ENCODE data around the gene PODXL.

PODXL gene

DNA sequence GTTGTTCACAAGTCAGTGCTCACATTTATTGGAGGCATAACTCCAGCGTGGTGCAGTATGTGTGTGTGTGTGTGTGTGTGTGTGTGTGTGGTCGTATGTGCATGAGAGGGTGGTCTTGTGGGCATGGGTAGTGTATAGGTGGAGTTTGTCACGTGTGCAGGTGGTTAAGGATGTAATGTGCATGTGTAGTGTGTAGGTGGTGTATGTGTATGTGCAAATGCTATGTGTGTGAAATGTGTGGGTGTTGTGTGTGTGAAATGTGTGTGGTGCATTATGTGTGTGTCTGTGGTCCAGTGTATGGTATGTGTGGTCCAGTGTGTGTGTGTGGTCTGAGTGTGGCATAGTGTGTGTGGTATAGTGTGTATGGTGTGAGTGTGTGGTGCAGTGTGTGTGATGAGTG, 30.3 kb upstream of the PODXL start:
- TF ChIP-seq CTBP1 (IDR thresholded peaks at IDR 0.05; ENCODE audit: borderline replicate concordance): no peak
- TF ChIP-seq NFRKB (IDR thresholded peaks at IDR 0.05): no peak
- TF ChIP-seq L3MBTL2 (conservative IDR thresholded peaks at IDR 0.05): no peak
- no peak for TF ChIP-seq FOXA1 (IDR thresholded peaks at IDR 0.05)
- TF ChIP-seq, protein P1, sequence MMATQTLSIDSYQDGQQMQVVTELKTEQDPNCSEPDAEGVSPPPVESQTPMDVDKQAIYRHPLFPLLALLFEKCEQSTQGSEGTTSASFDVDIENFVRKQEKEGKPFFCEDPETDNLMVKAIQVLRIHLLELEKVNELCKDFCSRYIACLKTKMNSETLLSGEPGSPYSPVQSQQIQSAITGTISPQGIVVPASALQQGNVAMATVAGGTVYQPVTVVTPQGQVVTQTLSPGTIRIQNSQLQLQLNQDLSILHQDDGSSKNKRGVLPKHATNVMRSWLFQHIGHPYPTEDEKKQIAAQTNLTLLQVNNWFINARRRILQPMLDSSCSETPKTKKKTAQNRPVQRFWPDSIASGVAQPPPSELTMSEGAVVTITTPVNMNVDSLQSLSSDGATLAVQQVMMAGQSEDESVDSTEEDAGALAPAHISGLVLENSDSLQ (IDR thresholded peaks at IDR 0.05): no peak
- TF ChIP-seq BHLHE40 (IDR thresholded peaks at IDR 0.05; ENCODE audit: borderline replicate concordance): no peak
- POLR2A ChIA-PET: no interaction called here
- CTCF ChIA-PET: interaction anchor here (0.7 kb wide), 2 partner anchors 80 to 272 kb away, joined by 3 read pairs; no protein-coding TSS in a partner anchor
- no peak for DNase-seq (ENCODE audit: extremely low spot score)

DNA sequence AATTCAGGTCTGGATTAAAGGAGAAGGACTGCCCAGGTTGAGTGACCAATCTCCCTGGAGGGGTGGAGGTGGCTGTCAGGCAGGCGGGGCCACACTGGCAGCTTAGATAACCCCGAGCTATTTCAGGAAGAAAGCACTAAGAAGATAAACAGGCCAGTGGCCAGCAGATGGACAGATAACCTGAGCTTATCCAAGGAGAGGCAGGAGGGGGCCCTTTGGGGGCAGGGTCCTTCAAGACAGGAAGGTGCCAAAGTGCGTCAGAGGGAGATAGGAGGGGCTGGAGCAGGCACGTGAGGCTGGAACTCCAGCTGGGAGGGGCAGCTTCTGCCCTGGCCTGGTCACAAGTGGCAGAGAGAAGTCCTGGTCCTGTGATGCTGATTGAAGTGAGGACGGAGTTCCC, 29.8 kb upstream of the PODXL start:
- ChIA-PET CTCF (interaction anchor here (0.7 kb wide), 2 partner anchors 79 to 273 kb away, joined by 3 read pairs; no protein-coding TSS in a partner anchor), POLR2A (no interaction called here)
- DNase-seq (ENCODE audit: extremely low spot score): no peak
- TF ChIP-seq LEF1 (IDR thresholded peaks at IDR 0.05; ENCODE audit: borderline replicate concordance): no peak
- TF ChIP-seq SUZ12 (IDR thresholded peaks at IDR 0.05): no peak
- no peak for TF ChIP-seq FOXA1 (IDR thresholded peaks at IDR 0.05)
- no peak for TF ChIP-seq HDGF (IDR thresholded peaks at IDR 0.05; ENCODE audit: borderline replicate concordance)
- TF ChIP-seq, protein P1 (IDR thresholded peaks at IDR 0.05): no peak
- no peak for TF ChIP-seq ELF4 (IDR thresholded peaks at IDR 0.05)
- no peak for TF ChIP-seq ARNT (IDR thresholded peaks at IDR 0.05)
- no peak for TF ChIP-seq FOXK2 (IDR thresholded peaks at IDR 0.05)
- TF ChIP-seq BHLHE40 (IDR thresholded peaks at IDR 0.05; ENCODE audit: borderline replicate concordance): no peak
- TF ChIP-seq FOXM1 (IDR thresholded peaks at IDR 0.05; ENCODE audit: borderline replicate concordance): no peak
- no peak for TF ChIP-seq TARDBP (IDR thresholded peaks at IDR 0.05)
- no peak for TF ChIP-seq L3MBTL2 (conservative IDR thresholded peaks at IDR 0.05)
- TF ChIP-seq ZNF384 (IDR thresholded peaks at IDR 0.05): no peak
- no peak for TF ChIP-seq CTBP1 (IDR thresholded peaks at IDR 0.05; ENCODE audit: borderline replicate concordance)
- no peak for TF ChIP-seq SP1 (IDR thresholded peaks at IDR 0.05)
- no peak for TF ChIP-seq NFRKB (IDR thresholded peaks at IDR 0.05)

DNA sequence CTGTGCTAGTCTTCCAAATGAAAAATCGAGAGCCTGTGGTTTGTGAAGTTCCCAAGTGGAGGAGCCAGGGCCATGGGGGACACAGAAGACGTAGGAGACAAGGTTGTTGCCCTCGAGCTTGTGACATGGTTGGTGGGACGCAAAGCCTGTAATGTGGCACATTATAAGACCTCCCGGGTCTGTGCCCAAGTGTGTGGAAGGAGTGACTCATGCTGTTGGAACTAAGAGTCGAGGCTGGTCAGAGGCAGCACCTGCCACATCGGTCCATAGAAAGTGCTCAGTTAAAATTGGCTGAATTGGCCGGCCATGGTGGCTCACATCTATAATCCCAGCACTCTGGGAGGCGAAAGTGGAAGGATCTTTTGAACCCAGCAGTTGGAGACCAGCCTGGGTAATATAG, 27.0 kb upstream of the PODXL start:
- ChIA-PET POLR2A (no interaction called here), CTCF (no interaction called here)
- DNase-seq (ENCODE audit: extremely low spot score): no peak
- TF ChIP-seq FOXM1 (IDR thresholded peaks at IDR 0.05; ENCODE audit: borderline replicate concordance) (no peak), ARNT (IDR thresholded peaks at IDR 0.05) (no peak), BHLHE40 (IDR thresholded peaks at IDR 0.05; ENCODE audit: borderline replicate concordance) (no peak), CTBP1 (IDR thresholded peaks at IDR 0.05; ENCODE audit: borderline replicate concordance) (no peak), SUZ12 (IDR thresholded peaks at IDR 0.05) (no peak)

DNA sequence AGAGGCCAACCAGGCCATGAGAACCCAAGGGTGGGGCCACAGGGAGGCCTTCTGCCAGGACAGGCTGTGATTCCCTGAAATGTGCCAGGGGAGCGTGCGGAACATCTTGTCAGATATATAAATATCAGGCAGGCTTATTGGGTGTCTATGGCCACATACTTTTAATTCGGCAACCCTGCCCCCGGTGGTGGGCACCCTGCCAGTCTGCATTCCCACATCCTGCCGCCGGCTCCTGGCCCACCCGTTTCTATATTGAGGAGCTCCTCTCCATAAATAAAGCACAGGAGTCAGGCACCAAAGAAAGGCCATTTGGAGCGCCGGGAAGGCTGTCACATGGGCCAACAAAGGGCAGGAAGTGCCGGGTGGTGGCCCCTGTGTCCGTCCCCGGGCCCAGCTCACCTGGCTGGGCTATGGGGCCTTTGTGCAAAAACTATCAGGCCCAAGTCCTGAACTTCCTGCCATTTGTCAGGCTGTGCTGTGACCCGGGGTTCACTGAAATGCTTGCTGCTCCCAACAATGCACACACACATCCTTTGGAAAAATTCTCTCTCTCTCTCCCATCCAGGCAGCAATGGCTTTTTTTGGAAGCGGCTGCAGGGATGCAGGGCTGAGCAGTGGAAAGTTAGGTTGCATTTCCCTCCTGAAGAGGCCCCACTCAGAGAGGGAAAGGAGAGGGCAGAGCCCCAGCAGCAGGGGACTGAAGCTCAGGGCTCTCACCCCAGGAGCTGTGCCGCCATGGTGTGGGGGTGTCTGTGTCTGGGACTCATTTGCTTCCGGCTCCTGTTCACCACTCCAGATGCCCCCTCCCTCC, 25.0 kb upstream of the PODXL start:
- TF ChIP-seq NFRKB (IDR thresholded peaks at IDR 0.05): no peak
- no peak for TF ChIP-seq SUZ12 (IDR thresholded peaks at IDR 0.05)
- TF ChIP-seq FOXA1 (IDR thresholded peaks at IDR 0.05): no peak
- TF ChIP-seq FOXM1 (IDR thresholded peaks at IDR 0.05; ENCODE audit: borderline replicate concordance): no peak
- TF ChIP-seq SP1 (IDR thresholded peaks at IDR 0.05): no peak
- TF ChIP-seq, protein P1 (IDR thresholded peaks at IDR 0.05): no peak
- TF ChIP-seq ARNT (IDR thresholded peaks at IDR 0.05): no peak
- TF ChIP-seq FOXK2 (IDR thresholded peaks at IDR 0.05): no peak
- TF ChIP-seq ELF4 (IDR thresholded peaks at IDR 0.05): no peak
- no peak for TF ChIP-seq HDGF (IDR thresholded peaks at IDR 0.05; ENCODE audit: borderline replicate concordance)
- no peak for TF ChIP-seq BHLHE40 (IDR thresholded peaks at IDR 0.05; ENCODE audit: borderline replicate concordance)
- no peak for TF ChIP-seq CTBP1 (IDR thresholded peaks at IDR 0.05; ENCODE audit: borderline replicate concordance)
- TF ChIP-seq L3MBTL2 (conservative IDR thresholded peaks at IDR 0.05): no peak
- no peak for TF ChIP-seq LEF1 (IDR thresholded peaks at IDR 0.05; ENCODE audit: borderline replicate concordance)
- TF ChIP-seq TARDBP (IDR thresholded peaks at IDR 0.05): no peak
- TF ChIP-seq ZNF384 (IDR thresholded peaks at IDR 0.05): no peak
- ChIA-PET CTCF (no interaction called here), POLR2A (no interaction called here)
- no peak for DNase-seq (ENCODE audit: extremely low spot score)

GRCh38 chr7:131578602-131579001, 22.2 kb upstream of the PODXL start:
- DNase-seq (ENCODE audit: extremely low spot score): no peak
- no peak for TF ChIP-seq FOXM1 (IDR thresholded peaks at IDR 0.05; ENCODE audit: borderline replicate concordance)
- no peak for TF ChIP-seq CTBP1 (IDR thresholded peaks at IDR 0.05; ENCODE audit: borderline replicate concordance)
- TF ChIP-seq ARNT (IDR thresholded peaks at IDR 0.05): no peak
- no peak for TF ChIP-seq HDGF (IDR thresholded peaks at IDR 0.05; ENCODE audit: borderline replicate concordance)
- no peak for TF ChIP-seq NFRKB (IDR thresholded peaks at IDR 0.05)
- no peak for TF ChIP-seq FOXA1 (IDR thresholded peaks at IDR 0.05)
- ChIA-PET CTCF (no interaction called here), POLR2A (no interaction called here)

GRCh38 chr7:131574741-131575140, 18.3 kb upstream of the PODXL start:
- no peak for TF ChIP-seq ELF4 (IDR thresholded peaks at IDR 0.05)
- TF ChIP-seq FOXM1 (IDR thresholded peaks at IDR 0.05; ENCODE audit: borderline replicate concordance): no peak
- TF ChIP-seq, protein P1 (IDR thresholded peaks at IDR 0.05): no peak
- TF ChIP-seq CTBP1 (IDR thresholded peaks at IDR 0.05; ENCODE audit: borderline replicate concordance): no peak
- no peak for TF ChIP-seq FOXA1 (IDR thresholded peaks at IDR 0.05)
- no peak for TF ChIP-seq BHLHE40 (IDR thresholded peaks at IDR 0.05; ENCODE audit: borderline replicate concordance)
- no peak for TF ChIP-seq NFRKB (IDR thresholded peaks at IDR 0.05)
- no peak for TF ChIP-seq HDGF (IDR thresholded peaks at IDR 0.05; ENCODE audit: borderline replicate concordance)
- no peak for TF ChIP-seq TARDBP (IDR thresholded peaks at IDR 0.05)
- no peak for TF ChIP-seq SUZ12 (IDR thresholded peaks at IDR 0.05)
- TF ChIP-seq FOXK2 (IDR thresholded peaks at IDR 0.05): no peak
- no peak for TF ChIP-seq SP1 (IDR thresholded peaks at IDR 0.05)
- TF ChIP-seq ARNT (IDR thresholded peaks at IDR 0.05): no peak
- TF ChIP-seq L3MBTL2 (conservative IDR thresholded peaks at IDR 0.05): no peak
- no peak for TF ChIP-seq ZNF384 (IDR thresholded peaks at IDR 0.05)
- CTCF ChIA-PET: no interaction called here
- POLR2A ChIA-PET: no interaction called here
- no peak for DNase-seq (ENCODE audit: extremely low spot score)
